K562 (cell line): ENCODE data around the gene KLF1. TPM values are rescaled to one million over a fixed set of nuclear protein-coding genes. Genes with fewer than 3 reads are reported as not detected.

Source experiments
- ATF1 ChIP-seq, 2 experiments: fragments of 450-650 bp in 1 of 2; IDR thresholded peaks; 2 replicates each; pipeline ENCODE4 v1.6.1; 2016; ENCODE audit warnings: missing compliant biosample characterization in 1 of 2, missing genetic modification characterization in 1 of 2
- FOXA3 ChIP-seq, 2 experiments: fragments of 450-650 bp in 1 of 2; sonication (generic) in 1 of 2; formaldehyde crosslinking; IDR thresholded peaks in 1 of 2; conservative IDR thresholded peaks in 1 of 2; 2 replicates each; pipeline versions ENCODE4 v1.4.0 to v1.8.0; 2020 to 2022; ENCODE audit warnings: mild to moderate bottlenecking in 2 of 2, missing genetic modification reagents in 1 of 2
- HNRNPLL ChIP-seq: fragments of 200-400 bp; formaldehyde crosslinking; IDR thresholded peaks from 2 replicates; pipeline ENCODE4 v1.6.1; 2017; ENCODE audit warnings: low read length, low read depth, mild to moderate bottlenecking; ENCODE audit not compliant: poor library complexity, severe bottlenecking
- JUND ChIP-seq, 2 experiments: IDR thresholded peaks; 2 replicates in 1 of 2; 3 replicates in 1 of 2; pipeline ENCODE4 v1.6.1; 2011; ENCODE audit warnings: borderline replicate concordance in 2 of 2, low read depth in 2 of 2, low read length in 2 of 2, improper control_type of control experiment in 1 of 2, missing biosample characterization in 1 of 2, missing genetic modification characterization in 1 of 2, missing genetic modification reagents in 1 of 2
- RAD51 ChIP-seq: fragments of 450-650 bp; IDR thresholded peaks from 2 replicates; pipeline ENCODE4 v1.7.1; 2016; ENCODE audit warnings: low read depth, mild to moderate bottlenecking, borderline replicate concordance
- RBM25 ChIP-seq: fragments of 200-400 bp; formaldehyde crosslinking; IDR thresholded peaks from 2 replicates; pipeline ENCODE4 v1.6.1; 2018; ENCODE audit warnings: low read length, low read depth, moderate library complexity; ENCODE audit not compliant: severe bottlenecking
- ZBTB12 ChIP-seq: fragments of 250-450 bp; sonication (Bioruptor Pico); IDR thresholded peaks from 2 replicates; pipeline ENCODE4 v1.4.0; 2020
- polyA plus RNA-seq, 8 experiments: library from polyadenylated mRNA; depleted of rRNA in 4 of 8; stranded (reverse) in 5 of 8; unstranded in 3 of 8; fragments of >200 nt; fragmentation: Nextera tagmentation in 2 of 8; fragmentation: Illumina TruSeq in 1 of 8; extraction: Ambion mirVana in 2 of 8; extraction: Trizol in 1 of 8; gene quantifications; 2 replicates each; pipeline versions ENCODE4 v1.2.1 to v1.2.3, GENCODE V29; 2011 to 2014; ENCODE audit warnings: inconsistent platforms in 1 of 8, missing spikeins in 1 of 8
- total RNA-seq, 7 experiments: library from RNA; depleted of rRNA in 6 of 7; stranded (reverse); fragments of >200 nt in 6 of 7; fragmentation: Illumina TruSeq in 2 of 7; extraction: Trizol in 2 of 7; gene quantifications; 2 replicates each; pipeline versions ENCODE4 v1.2.1 to v1.2.3, GENCODE V29; 2011 to 2021; ENCODE audit warnings: low replicate concordance in 1 of 7
- TF ChIP-seq, protein P1 (sequence below), 3 experiments: fragments of 200-800 bp in 1 of 3; sonication (Bioruptor generic) in 1 of 3; sonication (generic) in 1 of 3; formaldehyde crosslinking in 1 of 3; IDR thresholded peaks; 2 replicates each; pipeline versions ENCODE4 v1.6.1 to v1.8.0; 2016 to 2022; ENCODE audit warnings: mild to moderate bottlenecking in 2 of 3, missing compliant biosample characterization in 2 of 3, missing genetic modification characterization in 2 of 3, missing genetic modification reagents in 1 of 3

The KLF1 gene
- total and polyA plus RNA-seq, 9 of the 15 experiments (the other 6 are each of a cell fraction or from before 2014, with no cell fraction given), result 8.4 to 163 (median 47.3) TPM

- 0 out of 2 replicates have a peak, but pooled peaks have one; percentile 30 for TF ChIP-seq ZBTB12 (CRISPR knock-in tag)
- no peak for TF ChIP-seq RAD51
- TF ChIP-seq, protein P1, sequence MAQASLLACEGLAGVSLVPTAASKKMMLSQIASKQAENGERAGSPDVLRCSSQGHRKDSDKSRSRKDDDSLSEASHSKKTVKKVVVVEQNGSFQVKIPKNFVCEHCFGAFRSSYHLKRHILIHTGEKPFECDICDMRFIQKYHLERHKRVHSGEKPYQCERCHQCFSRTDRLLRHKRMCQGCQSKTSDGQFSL (CRISPR knock-in tag; IDR thresholded peaks at IDR 0.05), result peak; percentile 85
- TF ChIP-seq, protein P1 (tag; IDR thresholded peaks at IDR 0.05), result no peak
- TF ChIP-seq JUND (IDR thresholded peaks at IDR 0.05; ENCODE audit: borderline replicate concordance, low read depth, low read length), result no peak
- no peak for TF ChIP-seq JUND (tag; IDR thresholded peaks at IDR 0.05; ENCODE audit: borderline replicate concordance, low read depth, low read length)
- no peak for TF ChIP-seq ATF1 (CRISPR knock-in tag; IDR thresholded peaks at IDR 0.05)
- peak; percentile 58 for TF ChIP-seq ATF1 (tag; IDR thresholded peaks at IDR 0.05)
- TF ChIP-seq HNRNPLL, result no peak
- peak in 1 of 2 experiments; percentile 53; a peak in 1 of 4 replicates for TF ChIP-seq FOXA3 (CRISPR knock-in tag; conservative IDR thresholded peaks at IDR 0.05 in 1 of 2, IDR thresholded peaks at IDR 0.05 in 1 of 2)
- TF ChIP-seq RBM25, result no peak
Observed at GRCh38 chr19:12838886-12839756, 47.9 kb downstream of the KLF1 start (continued).
